Neural progenitor cell (in vitro differentiated cells): ENCODE results near the gene CRISPLD2. TPM values are rescaled to one million over a fixed set of nuclear protein-coding genes. Genes with fewer than 3 reads are reported as not detected.

Source experiments
- DNase-seq: peaks from one replicate; pipeline ENCODE4 v3.0.0-alpha.2; 2016; ENCODE audit warnings: low spot score
- H2AFZ ChIP-seq: fragments of 200-600 bp; sonication (generic); replicated peaks from 2 replicates; pipeline ENCODE4 v1.6.1; 2016; ENCODE audit warnings: antibody characterized with exemption
- H3F3A ChIP-seq: fragments of 200-600 bp; sonication (generic); 2 replicates; pipeline ENCODE4 v1.6.1; 2016; ENCODE audit warnings: antibody characterized with exemption, low read depth
- H3K27ac ChIP-seq: fragments of 200-600 bp; sonication (generic); 2 replicates; pipeline ENCODE4 v1.5.1; 2016; ENCODE audit warnings: mild to moderate bottlenecking
- H3K27me3 ChIP-seq: fragments of 200-600 bp; sonication (generic); 2 replicates; pipeline ENCODE4 v1.6.1; 2016; ENCODE audit warnings: mild to moderate bottlenecking, moderate library complexity
- H3K36me3 ChIP-seq: fragments of 200-600 bp; sonication (generic); 2 replicates; pipeline ENCODE4 v1.5.1; 2016
- H3K4me1 ChIP-seq: fragments of 200-600 bp; sonication (generic); 2 replicates; pipeline ENCODE4 v1.6.1; 2016; ENCODE audit warnings: mixed run types
- H3K4me2 ChIP-seq: fragments of 200-600 bp; sonication (generic); 2 replicates; pipeline ENCODE4 v1.6.1; 2016
- H3K4me3 ChIP-seq: fragments of 200-600 bp; sonication (generic); 2 replicates; pipeline ENCODE4 v1.5.1; 2016
- H3K79me2 ChIP-seq: fragments of 200-600 bp; sonication (generic); 2 replicates; pipeline ENCODE4 v1.6.1; 2016; ENCODE audit warnings: low read depth
- H3K9ac ChIP-seq: fragments of 200-600 bp; sonication (generic); 2 replicates; pipeline ENCODE4 v1.6.1; 2016
- H3K9me3 ChIP-seq: fragments of 200-600 bp; sonication (generic); 2 replicates; pipeline ENCODE4 v1.5.1; 2016; ENCODE audit warnings: low read depth
- H4K20me1 ChIP-seq: fragments of 200-600 bp; sonication (generic); 2 replicates; pipeline ENCODE4 v1.6.1; 2016; ENCODE audit warnings: low read depth
- H3K27ac Mint-ChIP-seq: 3 replicates; pipeline ENCODE4 v1.8.0; 2021; ENCODE audit warnings: mixed read lengths
- H3K27me3 Mint-ChIP-seq: 2 replicates; pipeline ENCODE4 v1.8.0; 2022; ENCODE audit warnings: low read depth, mild to moderate bottlenecking, inconsistent platforms, moderate library complexity, mixed read lengths; ENCODE audit not compliant: insufficient read depth
- H3K36me3 Mint-ChIP-seq: 3 replicates; pipeline ENCODE4 v1.8.0; 2021; ENCODE audit warnings: mixed read lengths
- H3K4me1 Mint-ChIP-seq: 3 replicates; pipeline ENCODE4 v1.8.0; 2021; ENCODE audit warnings: mixed read lengths
- H3K4me3 Mint-ChIP-seq: 3 replicates; pipeline ENCODE4 v1.8.0; 2021; ENCODE audit warnings: mild to moderate bottlenecking, moderate library complexity, mixed read lengths
- H3K9me3 Mint-ChIP-seq: 3 replicates; pipeline ENCODE4 v1.8.0; 2020; ENCODE audit warnings: mixed read lengths
- EZH2 ChIP-seq: fragments of 200-600 bp; sonication (generic); IDR thresholded peaks from 2 replicates; pipeline ENCODE4 v1.6.1; 2017; ENCODE audit warnings: antibody characterized with exemption, mild to moderate bottlenecking, moderate library complexity
- EZH2phosphoT487 ChIP-seq: fragments of 200-600 bp; sonication (generic); IDR thresholded peaks from 2 replicates; pipeline ENCODE4 v1.6.1; 2017; ENCODE audit warnings: antibody characterized with exemption
- total RNA-seq: library from RNA; depleted of rRNA; stranded (reverse); fragments of >200 nt; gene quantifications from 2 replicates; pipeline ENCODE4 v1.2.3, GENCODE V29; 2015; ENCODE audit warnings: low replicate concordance
- TF ChIP-seq, protein P1 (sequence below): fragments of 200-600 bp; sonication (generic); IDR thresholded peaks from 2 replicates; pipeline ENCODE4 v1.5.1; 2017; ENCODE audit warnings: antibody characterized with exemption, mild to moderate bottlenecking

CRISPLD2 gene
- total RNA-seq, 1 donor from 2014 or later, result 0.11 TPM

DNA sequence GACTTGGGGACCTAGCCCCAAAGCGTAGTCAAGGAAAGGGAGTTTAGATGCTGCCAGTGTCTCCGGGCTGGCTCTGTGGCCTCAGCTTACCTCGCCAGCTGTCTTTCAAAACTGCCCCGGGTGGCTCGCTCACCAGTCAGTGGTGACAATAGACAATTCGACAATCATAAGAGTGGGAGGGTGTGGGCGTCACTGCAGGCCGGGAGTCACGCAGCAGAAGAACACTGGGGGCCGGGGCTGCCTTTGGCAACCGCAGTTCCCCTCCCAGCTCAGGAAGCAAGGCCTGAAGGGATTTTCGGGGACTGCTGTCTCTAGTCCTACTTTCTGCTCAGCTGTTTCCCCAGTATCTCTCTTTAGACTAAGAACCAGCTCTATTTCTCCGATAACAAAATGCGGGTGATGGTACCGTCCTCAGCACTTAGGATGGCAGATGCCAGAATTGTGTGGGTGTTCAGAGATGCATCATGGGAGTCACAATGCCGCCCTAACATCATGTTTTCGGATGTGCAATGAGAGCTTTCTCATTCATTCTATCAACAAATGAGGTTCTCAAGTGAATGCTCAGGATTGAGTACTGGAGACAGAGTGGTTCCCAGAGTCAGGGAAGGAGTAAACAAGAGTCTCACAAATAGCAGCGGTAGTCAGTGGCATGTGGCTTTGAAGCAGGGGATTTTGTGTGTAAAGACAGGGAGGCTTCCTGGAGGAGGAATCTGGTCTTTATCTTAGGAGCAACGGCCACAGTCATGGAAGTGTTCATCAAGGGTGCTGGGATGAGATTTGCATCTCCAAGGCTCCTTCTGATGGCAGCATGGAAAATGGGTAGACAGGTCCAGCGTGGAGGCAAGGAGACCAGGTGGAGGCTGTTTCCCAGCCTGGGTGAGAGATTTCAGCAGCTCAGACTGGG is 98.5 kb downstream of the CRISPLD2 start:
- Mint-ChIP-seq H3K27me3 (peaks cover 14% of the 10 kb centered on the region), H3K4me1 (peaks cover 21% of the 10 kb centered on the region), H3K4me3 (no peak overlapping the region), H3K27ac (no peak overlapping the region), H3K36me3 (no peaks in the 10 kb centered on the region), H3K9me3 (no peaks in the 10 kb centered on the region)
- Histone ChIP-seq H3K9me3 (no peaks in the 10 kb centered on the region), H3K36me3 (no peaks in the 10 kb centered on the region), H3K9ac (no peak overlapping the region), H3K4me3 (no peak overlapping the region), H3F3A (no peaks in the 10 kb centered on the region), H2AFZ (no peak overlapping the region), H3K4me2 (no peak overlapping the region), H3K4me1 (no peaks in the 10 kb centered on the region), H3K27ac (no peak overlapping the region), H3K79me2 (no peaks in the 10 kb centered on the region), H4K20me1 (no peaks in the 10 kb centered on the region), H3K27me3 (no peaks in the 10 kb centered on the region)
- DNase-seq, result no peak
- no peak for TF ChIP-seq EZH2phosphoT487
- TF ChIP-seq, protein P1, sequence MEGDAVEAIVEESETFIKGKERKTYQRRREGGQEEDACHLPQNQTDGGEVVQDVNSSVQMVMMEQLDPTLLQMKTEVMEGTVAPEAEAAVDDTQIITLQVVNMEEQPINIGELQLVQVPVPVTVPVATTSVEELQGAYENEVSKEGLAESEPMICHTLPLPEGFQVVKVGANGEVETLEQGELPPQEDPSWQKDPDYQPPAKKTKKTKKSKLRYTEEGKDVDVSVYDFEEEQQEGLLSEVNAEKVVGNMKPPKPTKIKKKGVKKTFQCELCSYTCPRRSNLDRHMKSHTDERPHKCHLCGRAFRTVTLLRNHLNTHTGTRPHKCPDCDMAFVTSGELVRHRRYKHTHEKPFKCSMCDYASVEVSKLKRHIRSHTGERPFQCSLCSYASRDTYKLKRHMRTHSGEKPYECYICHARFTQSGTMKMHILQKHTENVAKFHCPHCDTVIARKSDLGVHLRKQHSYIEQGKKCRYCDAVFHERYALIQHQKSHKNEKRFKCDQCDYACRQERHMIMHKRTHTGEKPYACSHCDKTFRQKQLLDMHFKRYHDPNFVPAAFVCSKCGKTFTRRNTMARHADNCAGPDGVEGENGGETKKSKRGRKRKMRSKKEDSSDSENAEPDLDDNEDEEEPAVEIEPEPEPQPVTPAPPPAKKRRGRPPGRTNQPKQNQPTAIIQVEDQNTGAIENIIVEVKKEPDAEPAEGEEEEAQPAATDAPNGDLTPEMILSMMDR, result no peak
- no peak for TF ChIP-seq EZH2

DNA sequence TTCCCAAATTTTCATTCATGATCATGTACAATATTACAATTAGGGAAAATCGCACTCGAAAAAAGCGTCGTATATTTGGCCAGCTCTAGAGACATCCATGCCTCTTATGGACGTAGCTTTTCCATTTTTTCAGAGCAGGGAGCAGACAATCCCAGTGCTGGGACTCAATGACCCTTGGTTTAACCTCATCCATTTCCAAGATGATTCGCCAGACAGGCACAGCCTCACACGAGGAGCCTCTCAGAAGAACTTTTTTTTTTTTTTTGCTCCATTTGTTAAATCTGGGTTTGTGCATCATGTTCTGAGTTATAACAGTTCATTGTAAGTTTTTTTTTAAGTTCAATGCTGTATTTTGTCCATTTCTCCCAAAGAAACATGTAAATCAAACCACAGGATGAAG is 99.5 kb downstream of the CRISPLD2 start:
- Mint-ChIP-seq H3K27ac (no peak overlapping the region), H3K27me3 (peaks cover 20% of the 10 kb centered on the region), H3K9me3 (peaks cover 2% of the 10 kb centered on the region), H3K4me3 (no peak overlapping the region), H3K36me3 (no peaks in the 10 kb centered on the region), H3K4me1 (peaks cover 28% of the 10 kb centered on the region)
- H3K4me2 ChIP-seq, result no peak overlapping the region
- no peak overlapping the region for H3K9ac ChIP-seq
- H4K20me1 ChIP-seq, result no peaks in the 10 kb centered on the region
- H3K4me1 ChIP-seq, result no peaks in the 10 kb centered on the region
- DNase-seq, result no peak
- no peaks in the 10 kb centered on the region for H3K36me3 ChIP-seq
- H3K27me3 ChIP-seq, result no peaks in the 10 kb centered on the region
- no peaks in the 10 kb centered on the region for H3K9me3 ChIP-seq
- H3K4me3 ChIP-seq, result no peak overlapping the region
- H3K27ac ChIP-seq, result no peak overlapping the region
- TF ChIP-seq EZH2phosphoT487, result no peak
- TF ChIP-seq, protein P1, result no peak
- TF ChIP-seq EZH2, result no peak
- no peak overlapping the region for H2AFZ ChIP-seq
- no peaks in the 10 kb centered on the region for H3K79me2 ChIP-seq
- H3F3A ChIP-seq, result no peaks in the 10 kb centered on the region

DNA sequence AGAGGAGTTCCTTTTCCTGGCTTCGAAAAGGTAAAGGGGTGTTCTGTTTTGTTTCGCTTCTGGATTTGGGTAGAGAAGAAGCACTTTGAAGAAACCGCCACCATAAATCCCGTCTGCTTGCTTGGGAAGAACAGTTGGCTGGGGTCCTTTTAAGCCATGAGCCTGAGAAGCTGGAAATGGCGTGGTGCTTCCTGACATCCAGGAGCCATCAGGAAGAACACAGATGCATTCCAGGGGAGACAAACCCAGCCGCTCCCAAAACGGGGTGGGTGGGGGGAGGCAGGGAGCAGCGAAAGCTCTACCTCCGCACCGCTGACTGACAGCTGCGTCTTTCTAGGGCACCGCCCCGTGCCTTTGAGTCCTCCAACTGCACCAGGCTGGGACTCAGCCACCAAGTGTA is 99.9 kb downstream of the CRISPLD2 start:
- Histone ChIP-seq H3K4me2 (no peak overlapping the region), H4K20me1 (no peaks in the 10 kb centered on the region), H2AFZ (no peak overlapping the region)

More for the DNA sequence above, 99.9 kb downstream of the CRISPLD2 start:
- no peak overlapping the region for H3K4me3 ChIP-seq
- Mint-ChIP-seq H3K27ac (no peak overlapping the region), H3K9me3 (peaks cover 2% of the 10 kb centered on the region), H3K4me1 (peaks cover 32% of the 10 kb centered on the region), H3K27me3 (peaks cover 23% of the 10 kb centered on the region), H3K36me3 (no peaks in the 10 kb centered on the region), H3K4me3 (no peak overlapping the region)
- no peaks in the 10 kb centered on the region for H3K9me3 ChIP-seq
- H3K27me3 ChIP-seq, result no peaks in the 10 kb centered on the region
- DNase-seq, result peak; percentile 32
- no peak overlapping the region for H3K27ac ChIP-seq
- no peaks in the 10 kb centered on the region for H3F3A ChIP-seq
- TF ChIP-seq, protein P1, result no peak
- TF ChIP-seq EZH2phosphoT487 (no peak), EZH2 (no peak)
- no peaks in the 10 kb centered on the region for H3K36me3 ChIP-seq
- no peaks in the 10 kb centered on the region for H3K79me2 ChIP-seq
- H3K4me1 ChIP-seq, result no peaks in the 10 kb centered on the region
- H3K9ac ChIP-seq, result no peak overlapping the region
